Measurements from ENCODE around the gene CXCL3. TPM values are rescaled to one million over a fixed set of nuclear protein-coding genes. Genes with fewer than 3 reads are reported as not detected.

CXCL3 gene
- total RNA-seq, 4 donors from 2014 or later = 1.0 TPM; not detected in 3

DNA sequence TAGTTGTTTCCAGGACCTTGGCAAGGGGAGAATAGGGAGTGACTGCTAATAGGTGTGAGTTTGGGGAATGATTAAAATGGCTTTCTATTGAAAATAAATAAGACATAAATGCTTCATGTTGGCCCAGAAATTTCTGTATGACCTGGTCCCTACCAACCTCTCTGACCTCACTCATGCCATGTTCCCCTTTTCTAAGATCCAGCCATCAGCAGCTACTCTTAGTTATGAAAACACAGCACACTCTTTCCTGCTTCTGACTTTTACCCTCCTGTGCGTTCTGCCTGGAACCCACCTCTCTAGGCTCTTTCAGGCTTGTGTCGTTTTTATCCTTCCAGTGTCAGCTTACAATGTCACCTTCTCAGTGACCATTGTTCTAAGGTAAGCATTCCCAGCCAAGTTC, 25.2 kb downstream of the CXCL3 start:
- no peak overlapping the region for H3K27ac ChIP-seq
- WGBS = 69% methylated on average over 2 of the region's 2 CpGs
- H3K9me3 ChIP-seq = no peaks in the 10 kb centered on the region
- H3K27me3 ChIP-seq = no peaks in the 10 kb centered on the region
- no peaks in the 10 kb centered on the region for H3K4me1 ChIP-seq
- H3K4me3 ChIP-seq = no peak overlapping the region
- no peak for DNase-seq (ENCODE audit: low spot score in 2 of 2)
- no peaks in the 10 kb centered on the region for H3K36me3 ChIP-seq
- TF ChIP-seq, protein P1, sequence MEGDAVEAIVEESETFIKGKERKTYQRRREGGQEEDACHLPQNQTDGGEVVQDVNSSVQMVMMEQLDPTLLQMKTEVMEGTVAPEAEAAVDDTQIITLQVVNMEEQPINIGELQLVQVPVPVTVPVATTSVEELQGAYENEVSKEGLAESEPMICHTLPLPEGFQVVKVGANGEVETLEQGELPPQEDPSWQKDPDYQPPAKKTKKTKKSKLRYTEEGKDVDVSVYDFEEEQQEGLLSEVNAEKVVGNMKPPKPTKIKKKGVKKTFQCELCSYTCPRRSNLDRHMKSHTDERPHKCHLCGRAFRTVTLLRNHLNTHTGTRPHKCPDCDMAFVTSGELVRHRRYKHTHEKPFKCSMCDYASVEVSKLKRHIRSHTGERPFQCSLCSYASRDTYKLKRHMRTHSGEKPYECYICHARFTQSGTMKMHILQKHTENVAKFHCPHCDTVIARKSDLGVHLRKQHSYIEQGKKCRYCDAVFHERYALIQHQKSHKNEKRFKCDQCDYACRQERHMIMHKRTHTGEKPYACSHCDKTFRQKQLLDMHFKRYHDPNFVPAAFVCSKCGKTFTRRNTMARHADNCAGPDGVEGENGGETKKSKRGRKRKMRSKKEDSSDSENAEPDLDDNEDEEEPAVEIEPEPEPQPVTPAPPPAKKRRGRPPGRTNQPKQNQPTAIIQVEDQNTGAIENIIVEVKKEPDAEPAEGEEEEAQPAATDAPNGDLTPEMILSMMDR (IDR thresholded peaks at IDR 0.05) = no peak
- TF ChIP-seq POLR2A (IDR thresholded peaks at IDR 0.05) = no peak
- no peak for TF ChIP-seq EP300 (IDR thresholded peaks at IDR 0.05)
- TF ChIP-seq POLR2AphosphoS5 (IDR thresholded peaks at IDR 0.05) = no peak

DNA sequence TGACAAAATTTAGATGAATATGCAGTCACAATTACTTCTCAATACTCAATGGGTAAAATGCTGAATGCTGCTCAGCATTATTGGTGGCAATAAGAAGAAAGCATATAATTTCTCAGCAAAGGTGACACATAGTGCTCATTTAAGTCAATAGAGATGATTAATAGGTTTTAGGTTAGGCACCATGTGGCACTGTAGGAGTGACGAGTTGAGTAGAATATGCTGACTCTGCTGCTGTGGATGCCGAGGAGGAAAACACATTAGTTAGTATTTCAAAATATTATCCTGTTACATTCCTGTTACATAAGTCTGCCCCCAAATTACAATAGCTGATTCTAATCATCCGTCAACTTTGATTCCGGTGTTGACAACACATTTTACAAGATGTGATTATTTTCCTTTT, 26.4 kb downstream of the CXCL3 start:
- TF ChIP-seq, protein P1 (IDR thresholded peaks at IDR 0.05) = no peak
- TF ChIP-seq EP300 (IDR thresholded peaks at IDR 0.05) (no peak), POLR2AphosphoS5 (IDR thresholded peaks at IDR 0.05) (no peak), POLR2A (IDR thresholded peaks at IDR 0.05) (no peak)
- no peak for DNase-seq (ENCODE audit: low spot score in 2 of 2)
- Histone ChIP-seq H3K27ac (no peak overlapping the region), H3K4me1 (no peaks in the 10 kb centered on the region), H3K9me3 (no peaks in the 10 kb centered on the region), H3K27me3 (no peaks in the 10 kb centered on the region), H3K36me3 (no peaks in the 10 kb centered on the region), H3K4me3 (no peak overlapping the region)
- 74% methylated on average over 4 of the region's 4 CpGs for WGBS

DNA sequence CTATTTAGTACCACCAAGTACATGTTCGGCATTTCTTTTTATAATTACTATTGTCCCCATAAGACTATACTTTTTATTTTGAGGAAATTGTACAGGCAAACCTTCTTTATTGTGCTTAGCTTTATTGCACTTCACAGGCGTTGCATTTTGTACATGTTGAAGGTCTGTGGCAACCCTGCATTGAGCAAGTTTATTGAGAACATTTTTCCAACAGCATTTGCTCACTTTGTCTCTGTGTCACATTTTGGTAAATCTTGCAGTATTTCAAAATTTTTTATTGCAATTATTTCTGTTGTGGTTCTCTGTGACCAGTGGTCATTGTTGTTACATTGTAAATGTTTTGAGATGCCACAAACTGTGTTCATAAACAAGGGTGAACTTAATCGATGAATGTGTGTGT, 29.2 kb downstream of the CXCL3 start:
- Histone ChIP-seq H3K27ac (no peak overlapping the region), H3K27me3 (no peaks in the 10 kb centered on the region), H3K9me3 (no peaks in the 10 kb centered on the region), H3K36me3 (no peaks in the 10 kb centered on the region), H3K4me3 (no peak overlapping the region), H3K4me1 (peaks cover 3% of the 10 kb centered on the region)
- TF ChIP-seq, protein P1 (IDR thresholded peaks at IDR 0.05) = no peak
- TF ChIP-seq POLR2A (IDR thresholded peaks at IDR 0.05) = no peak
- TF ChIP-seq POLR2AphosphoS5 (IDR thresholded peaks at IDR 0.05) = no peak
- TF ChIP-seq EP300 (IDR thresholded peaks at IDR 0.05) = no peak
- no peak for DNase-seq (ENCODE audit: low spot score in 2 of 2)
- WGBS = 93% methylated on average over 3 of the region's 3 CpGs

DNA sequence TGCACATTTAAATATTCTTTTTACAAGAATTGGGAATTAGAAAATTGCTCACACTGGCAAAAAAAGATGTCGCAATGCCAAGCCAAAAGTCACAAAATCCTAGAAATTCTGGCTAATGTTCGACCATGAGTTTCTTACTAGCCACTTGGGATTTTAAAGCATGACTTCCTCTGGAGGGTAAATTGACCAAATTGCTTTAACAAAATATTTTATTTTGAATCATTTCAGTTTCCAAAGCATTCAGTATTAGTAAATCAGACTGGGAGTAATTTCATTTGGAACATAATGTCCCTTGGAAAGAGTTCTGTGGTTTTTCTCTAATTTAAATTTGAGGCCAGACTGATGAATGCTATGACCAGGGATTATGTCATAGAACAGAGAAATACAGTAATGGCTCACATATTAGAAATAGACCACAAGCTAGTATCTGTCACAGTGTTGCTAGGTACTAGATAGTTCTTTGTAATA, 32.4 kb downstream of the CXCL3 start:
- 61% methylated on average over 2 of the region's 2 CpGs for WGBS
- Histone ChIP-seq H3K4me3 (no peak overlapping the region), H3K4me1 (peaks cover 3% of the 10 kb centered on the region), H3K9me3 (no peaks in the 10 kb centered on the region), H3K36me3 (no peaks in the 10 kb centered on the region), H3K27ac (no peak overlapping the region), H3K27me3 (no peaks in the 10 kb centered on the region)
- TF ChIP-seq POLR2AphosphoS5 (IDR thresholded peaks at IDR 0.05) = no peak
- no peak for TF ChIP-seq POLR2A (IDR thresholded peaks at IDR 0.05)
- TF ChIP-seq, protein P1 (IDR thresholded peaks at IDR 0.05) = no peak
- no peak for TF ChIP-seq EP300 (IDR thresholded peaks at IDR 0.05)
- no peak for DNase-seq (ENCODE audit: low spot score in 2 of 2)

DNA sequence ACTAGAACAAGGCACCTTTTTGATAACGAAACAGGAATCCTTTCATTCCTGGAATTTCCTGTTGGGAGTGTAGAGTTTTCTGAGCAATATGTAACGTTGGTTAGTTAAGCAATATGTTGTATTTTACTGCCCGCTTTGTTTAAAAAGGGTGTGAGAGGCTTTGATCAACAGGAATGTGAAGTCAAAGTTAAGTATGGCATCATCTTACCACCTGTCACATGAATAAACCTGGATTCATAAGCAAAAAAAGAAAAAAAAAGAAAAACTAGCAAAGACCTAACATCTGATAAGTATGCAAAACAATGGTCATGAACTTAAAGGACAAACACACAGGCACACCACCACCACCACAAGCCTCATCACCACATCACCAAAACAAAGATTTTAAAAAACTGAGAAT, 33.0 kb downstream of the CXCL3 start:
- H3K27ac ChIP-seq = no peak overlapping the region
- no peaks in the 10 kb centered on the region for H3K36me3 ChIP-seq
- H3K4me3 ChIP-seq = no peak overlapping the region
- WGBS = 26% methylated on average over 3 of the region's 3 CpGs
- no peak for TF ChIP-seq POLR2A (IDR thresholded peaks at IDR 0.05)
- no peak for TF ChIP-seq EP300 (IDR thresholded peaks at IDR 0.05)
- TF ChIP-seq, protein P1 (IDR thresholded peaks at IDR 0.05) = no peak
- no peak for TF ChIP-seq POLR2AphosphoS5 (IDR thresholded peaks at IDR 0.05)
- H3K4me1 ChIP-seq = peaks cover 3% of the 10 kb centered on the region
- no peak for DNase-seq (ENCODE audit: low spot score in 2 of 2)
- H3K27me3 ChIP-seq = peaks cover 3% of the 10 kb centered on the region
- no peaks in the 10 kb centered on the region for H3K9me3 ChIP-seq
